HG02973 (cell line): ENCODE measurements around the gene IFIH1.

Experiments used
- ATAC-seq: cut with Tn5 transposase; IDR thresholded peaks from one replicate; pipeline ENCODE4 v1.9.1; 2021; ENCODE audit warnings: moderate library complexity; ENCODE audit not compliant: unreplicated experiment

The IFIH1 gene

GRCh38 chr2:162312853-162313252 is 5.6 kb downstream of the IFIH1 start:
- no peak for ATAC-seq

GRCh38 chr2:162308747-162309503 is 9.6 kb downstream of the IFIH1 start:
- ATAC-seq, result no peak

DNA sequence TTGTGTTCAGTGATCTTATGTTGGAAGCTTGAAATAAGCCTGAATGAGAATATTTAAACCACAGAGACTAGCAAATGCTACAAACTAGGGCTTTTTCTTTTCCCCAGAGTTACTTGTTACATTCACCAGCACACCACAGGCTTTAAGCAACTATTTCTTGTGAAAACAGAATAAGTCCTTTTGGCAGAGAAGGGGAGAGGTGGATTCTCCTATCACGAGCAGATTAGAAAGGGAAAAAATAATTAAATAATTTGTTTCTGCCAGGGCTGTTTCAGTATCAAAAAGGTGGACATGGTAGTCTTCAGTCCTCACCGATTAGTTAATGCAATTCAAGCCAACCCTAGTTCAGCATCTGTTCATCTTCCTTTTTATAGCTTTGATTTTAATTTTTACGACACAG is 12.6 kb downstream of the IFIH1 start:
- ATAC-seq, result no peak

DNA sequence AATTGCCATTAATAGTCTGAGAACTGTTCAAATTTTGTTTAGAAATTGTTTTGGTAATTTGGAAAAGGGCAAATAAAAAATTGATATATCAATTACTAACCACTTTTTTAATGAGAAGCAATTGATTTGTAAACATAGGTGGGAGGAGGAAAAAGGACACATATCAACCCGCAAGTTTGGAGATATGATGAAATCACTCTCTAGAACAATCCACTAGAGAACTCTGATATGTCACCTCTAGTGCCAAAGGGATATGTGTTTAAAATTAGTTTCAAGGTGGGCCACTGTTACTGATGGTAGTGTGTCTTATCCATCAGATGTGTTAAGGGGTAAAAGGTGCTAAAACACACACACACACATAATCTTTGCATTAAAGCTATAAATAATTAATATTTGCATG is 16.6 kb downstream of the IFIH1 start:
- ATAC-seq, result no peak

DNA sequence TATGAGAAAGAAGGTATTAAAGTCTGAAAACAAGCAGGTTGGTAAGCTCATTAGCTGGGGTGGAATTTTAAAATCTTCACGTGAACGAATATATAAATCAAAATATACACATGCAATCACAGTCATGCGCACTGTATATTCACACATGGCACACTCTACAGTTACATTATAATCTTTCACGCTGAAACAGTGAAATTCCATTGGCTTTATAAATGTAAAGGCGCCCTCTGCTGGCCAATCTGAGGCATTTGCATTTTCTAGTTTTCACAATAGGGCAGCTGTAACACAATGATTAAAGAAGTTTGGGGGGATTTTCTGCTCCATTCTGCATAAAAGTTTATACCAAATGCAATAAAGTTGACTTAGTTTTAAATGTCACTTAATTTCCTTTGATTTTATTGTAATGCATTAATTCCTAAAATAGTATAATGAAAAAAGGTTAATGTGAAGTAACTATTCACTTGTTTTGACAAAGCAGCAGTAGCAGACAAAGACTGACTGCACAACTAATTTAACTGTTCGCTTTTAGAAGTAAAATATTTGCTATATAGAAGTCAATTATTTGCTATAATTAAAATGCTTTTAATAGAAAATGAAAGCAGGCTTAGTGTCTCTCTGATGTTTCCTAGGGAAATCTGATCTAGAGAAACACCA is 17.2 kb downstream of the IFIH1 start:
- ATAC-seq, result peak; percentile 65

- ATAC-seq, result no peak
These were observed 18.2 kb downstream of the IFIH1 start for GRCh38 chr2:162300266-162300665.

GRCh38 chr2:162298669-162299335 is 19.7 kb downstream of the IFIH1 start:
- no peak for ATAC-seq

GRCh38 chr2:162297925-162298552 is 20.4 kb downstream of the IFIH1 start:
- ATAC-seq, result peak; percentile 68

DNA sequence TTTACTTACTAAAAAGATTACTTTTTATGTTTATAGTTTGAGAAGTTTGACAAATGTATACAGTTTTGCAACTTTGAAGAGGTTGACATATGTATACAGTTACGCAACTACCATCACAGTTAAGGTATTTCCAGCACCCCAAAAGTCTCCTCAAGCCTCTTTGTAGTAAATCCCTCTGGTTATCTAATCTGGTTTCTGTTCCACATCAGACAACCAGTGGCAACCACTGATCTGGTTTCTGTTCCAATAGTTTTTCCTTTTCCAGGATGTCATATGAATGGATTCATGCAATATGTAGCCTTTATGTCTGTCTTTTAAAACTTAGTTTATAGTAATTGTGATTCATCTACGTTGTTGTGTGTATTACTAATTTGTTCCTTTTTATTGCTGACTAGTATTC is 23.5 kb downstream of the IFIH1 start:
- no peak for ATAC-seq

DNA sequence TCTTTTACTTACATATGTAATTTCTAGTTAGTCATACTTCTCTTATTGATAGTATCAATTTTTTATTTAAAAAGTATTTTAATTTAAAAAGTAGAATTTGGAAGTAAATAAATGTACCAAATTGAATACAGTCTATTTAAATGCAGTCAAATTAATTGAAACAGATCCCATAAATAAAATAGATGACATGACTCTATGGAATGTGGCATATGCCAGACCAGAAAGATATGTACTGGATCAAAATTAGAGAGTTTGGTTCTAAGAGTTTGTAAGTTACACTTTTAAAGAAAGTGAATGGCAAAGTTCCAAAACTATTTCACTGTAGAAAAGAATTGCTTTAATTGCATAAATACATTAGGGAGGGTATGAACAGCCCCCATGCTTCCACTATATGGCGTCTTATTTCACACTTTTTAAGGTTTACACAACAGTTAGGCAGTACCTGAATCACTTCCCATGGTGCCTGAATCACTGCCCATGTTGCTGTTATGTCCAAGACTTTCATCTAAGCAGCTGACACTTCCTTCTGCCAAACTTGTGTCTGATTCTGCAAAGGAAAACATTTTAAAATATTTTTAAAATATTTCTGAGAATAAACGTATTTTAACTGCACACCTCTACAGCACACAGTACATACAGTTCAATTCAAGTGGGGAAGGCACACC is 25.2 kb downstream of the IFIH1 start:
- ATAC-seq, result no peak

DNA sequence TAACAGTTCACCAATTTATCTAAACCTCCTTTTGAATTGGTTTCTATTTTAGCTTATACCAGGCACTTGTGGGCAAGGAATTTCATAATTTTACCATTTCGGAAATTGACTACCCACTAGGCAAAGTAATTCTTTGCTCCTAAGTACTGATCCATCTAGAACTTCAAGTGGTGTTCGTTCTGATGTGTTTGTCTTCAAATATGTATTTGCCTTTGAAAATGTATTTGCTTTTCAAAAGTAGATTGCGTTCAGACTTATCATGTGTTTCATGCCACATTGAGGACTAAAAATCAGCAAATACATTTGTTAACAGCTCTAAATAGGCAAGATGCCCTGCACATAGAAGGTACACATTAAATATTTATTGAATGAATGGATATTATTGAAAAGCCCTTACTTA is 26.7 kb downstream of the IFIH1 start:
- no peak for ATAC-seq

- ATAC-seq, result no peak
These were observed 35.6 kb downstream of the IFIH1 start for GRCh38 chr2:162282765-162283425.

DNA sequence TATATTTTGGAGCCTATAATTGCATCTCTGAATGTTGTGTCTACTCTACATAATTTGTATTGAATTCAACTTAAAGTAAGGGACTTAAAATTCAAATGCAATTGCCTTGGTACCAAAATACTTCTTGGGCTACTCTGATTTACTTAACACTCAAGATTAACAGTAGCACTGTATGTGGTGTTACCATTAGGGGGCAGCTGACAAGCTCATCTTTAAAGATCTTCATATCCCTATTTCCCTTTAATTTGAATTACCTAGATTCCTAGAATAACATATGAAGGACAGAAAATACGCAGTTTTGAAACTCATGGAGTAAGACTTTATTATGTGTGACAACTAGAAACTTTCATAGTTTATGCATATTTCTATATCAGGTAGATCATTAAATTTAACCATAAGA is 37.8 kb downstream of the IFIH1 start:
- no peak for ATAC-seq

- no peak for ATAC-seq
These were observed 41.1 kb downstream of the IFIH1 start for GRCh38 chr2:162277381-162277780.

GRCh38 chr2:162267996-162268395 is 50.5 kb downstream of the IFIH1 start:
- ATAC-seq, result no peak

DNA sequence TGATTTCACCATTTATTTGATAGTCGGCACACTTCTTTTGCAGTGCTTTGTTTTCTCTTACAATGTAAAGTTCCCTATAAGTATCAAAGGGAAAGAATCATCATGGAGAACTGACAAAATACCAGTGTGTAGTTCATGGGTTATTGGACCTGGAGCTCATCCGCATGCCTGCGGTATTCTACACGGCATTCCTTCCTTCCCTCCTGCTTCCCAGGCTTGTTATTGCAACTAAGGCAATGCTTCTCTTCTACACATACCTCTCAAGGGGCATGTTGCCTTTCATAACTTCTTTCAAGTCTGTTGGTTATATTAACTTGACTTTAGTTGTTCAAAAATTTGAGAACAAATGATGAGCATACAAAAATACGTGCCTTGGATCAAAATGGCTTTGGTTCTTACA is 51.0 kb downstream of the IFIH1 start:
- no peak for ATAC-seq

DNA sequence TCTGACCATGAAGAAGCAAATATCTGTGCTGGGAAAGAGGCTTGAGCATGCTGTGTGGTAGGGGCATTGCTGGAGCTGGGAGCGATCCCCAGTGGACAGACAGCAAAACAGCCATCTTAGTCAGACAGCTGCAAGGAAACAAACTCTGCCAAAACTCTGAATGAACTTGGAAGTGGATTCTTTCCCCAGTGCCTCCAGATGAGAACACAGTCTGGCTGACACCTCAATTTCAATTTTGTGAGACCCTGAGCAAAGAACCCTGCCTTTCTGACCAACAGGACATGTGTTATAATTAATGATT is 52.1 kb downstream of the IFIH1 start:
- ATAC-seq, result no peak

DNA sequence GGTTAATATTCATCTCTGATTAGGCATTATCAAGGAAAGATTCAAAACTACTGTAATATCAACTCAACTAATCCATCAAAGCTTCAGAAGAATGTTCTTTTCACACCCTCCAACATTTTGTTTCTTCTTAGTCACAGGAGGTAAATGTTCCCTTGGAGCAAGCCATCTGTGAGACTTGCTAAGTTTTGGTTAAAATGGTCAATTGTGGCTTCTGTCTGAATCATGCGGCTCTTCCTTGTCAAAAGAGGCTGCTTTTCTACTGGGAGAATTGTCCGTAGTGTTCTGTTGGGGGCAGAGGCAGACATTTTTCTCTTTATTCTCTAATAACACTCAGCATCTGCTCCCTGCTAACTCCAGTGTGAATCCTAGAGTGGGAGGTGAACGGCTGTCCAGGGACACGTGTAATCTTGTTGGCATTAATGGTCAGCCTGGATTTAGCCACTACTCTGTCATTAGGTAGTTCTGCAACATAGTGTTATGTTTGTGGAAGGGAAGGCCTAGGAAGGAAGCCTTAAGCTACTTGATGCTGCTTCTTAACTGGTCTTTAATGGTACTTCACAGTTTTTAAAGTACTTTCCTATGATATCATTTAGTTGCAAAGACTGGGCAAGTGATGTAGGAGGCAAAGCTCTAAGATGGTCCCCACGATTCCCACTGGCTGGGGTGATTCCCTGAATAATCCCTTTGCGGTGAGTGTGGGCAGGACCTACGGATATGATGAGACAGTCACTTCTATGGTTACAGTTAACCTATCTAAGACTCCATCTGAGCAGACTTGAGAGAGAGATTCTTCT is 52.6 kb downstream of the IFIH1 start:
- ATAC-seq, result no peak

- peak; percentile 52 for ATAC-seq
These were observed 57.2 kb downstream of the IFIH1 start for GRCh38 chr2:162261032-162261945.
